ENCODE data around the gene KRTAP2-1. TPM values are rescaled to one million over a fixed set of nuclear protein-coding genes. Genes with fewer than 3 reads are reported as not detected.

The KRTAP2-1 gene
- total RNA-seq: not detected

GRCh38 chr17:41046735-41047465 lies at the start of gene KRTAP2-1:
Gene KRTAP2-1, minus strand, starts transcription at chr17:41047316. Its CDS starts 49 bp downstream, at chr17:41047267.

GRCh38 chr17:41084100-41084856 lies 37.2 kb upstream of the KRTAP2-1 start, which contains the start of gene KRTAP4-7:
Gene KRTAP4-7, plus strand, starts transcription at chr17:41084150. Its CDS starts 57 bp downstream, at chr17:41084207.

GRCh38 chr17:41065829-41066624 lies 18.9 kb upstream of the KRTAP2-1 start, which contains the start of gene KRTAP2-4:
Gene KRTAP2-4, minus strand, starts transcription at chr17:41065879. Its CDS starts 34 bp downstream, at chr17:41065845.

GRCh38 chr17:41060052-41060604 lies 13.0 kb upstream of the KRTAP2-1 start, which contains the start of gene KRTAP2-3:
Gene KRTAP2-3, minus strand, starts transcription at chr17:41060114. Its CDS starts 64 bp downstream, at chr17:41060050.

GRCh38 chr17:41055130-41055529 lies 8.0 kb upstream of the KRTAP2-1 start, which contains the start of gene KRTAP2-2:
Gene KRTAP2-2, minus strand, starts transcription at chr17:41055230. Its CDS starts 19 bp downstream, at chr17:41055211.

GRCh38 chr17:41040783-41041571 lies 6.1 kb downstream of the KRTAP2-1 start, which contains the start of gene KRTAP1-1:
Gene KRTAP1-1, minus strand, starts transcription at chr17:41041450. Its CDS starts 53 bp downstream, at chr17:41041397.

GRCh38 chr17:41034346-41034935 lies 12.7 kb downstream of the KRTAP2-1 start, which contains the start of gene KRTAP1-3:
Gene KRTAP1-3, minus strand, starts transcription at chr17:41034874. Its CDS starts 53 bp downstream, at chr17:41034821.

GRCh38 chr17:41029633-41030245 lies 17.4 kb downstream of the KRTAP2-1 start, which contains the start of gene KRTAP1-4:
Gene KRTAP1-4, minus strand, starts transcription at chr17:41030195. Its CDS starts 117 bp downstream, at chr17:41030078.

GRCh38 chr17:41026715-41027471 lies 20.2 kb downstream of the KRTAP2-1 start, which contains the start of gene KRTAP1-5:
Gene KRTAP1-5, minus strand, starts transcription at chr17:41027208. Its CDS starts 53 bp downstream, at chr17:41027155.

GRCh38 chr17:41008811-41009210 lies 38.3 kb downstream of the KRTAP2-1 start, which contains the start of gene KRTAP3-1:
Gene KRTAP3-1, minus strand, starts transcription at chr17:41009128. Its CDS starts 54 bp downstream, at chr17:41009074.

GRCh38 chr17:40999563-40999962 lies 47.6 kb downstream of the KRTAP2-1 start, which contains the start of gene KRTAP3-2:
Gene KRTAP3-2, minus strand, starts transcription at chr17:40999906. Its CDS starts 53 bp downstream, at chr17:40999853.

Other genes starting within 250 kb of the KRTAP2-1 start
- gene KRT28, start 247.4 kb downstream of the KRTAP2-1 start, total RNA-seq: not detected
- 10 to 100 TPM; 23.9 to 29.7 TPM for gene KRT10, start 224.7 kb downstream of the KRTAP2-1 start, total RNA-seq
- gene KRT12, start 180.1 kb downstream of the KRTAP2-1 start, total RNA-seq: not detected
- not detected for gene KRT20, start 162.1 kb downstream of the KRTAP2-1 start, total RNA-seq
- gene KRT23, start 109.7 kb downstream of the KRTAP2-1 start, total RNA-seq: not detected
- gene KRT39, start 80.4 kb downstream of the KRTAP2-1 start, total RNA-seq: not detected
- not detected for gene KRT40, start 63.0 kb downstream of the KRTAP2-1 start, total RNA-seq
- not detected for gene KRTAP3-3, start 53.2 kb downstream of the KRTAP2-1 start, total RNA-seq
- gene KRTAP3-2, start 47.4 kb downstream of the KRTAP2-1 start, total RNA-seq: not detected
- not detected for gene KRTAP3-1, start 38.2 kb downstream of the KRTAP2-1 start, total RNA-seq
- not detected for gene KRTAP1-5, start 20.1 kb downstream of the KRTAP2-1 start, total RNA-seq
- not detected for gene KRTAP1-4, start 17.1 kb downstream of the KRTAP2-1 start, total RNA-seq
- gene KRTAP1-3, start 12.4 kb downstream of the KRTAP2-1 start, total RNA-seq: not detected
- gene KRTAP1-1, start 5.9 kb downstream of the KRTAP2-1 start, total RNA-seq: not detected
- not detected for gene KRTAP2-2, start 7.9 kb upstream of the KRTAP2-1 start, total RNA-seq
- gene KRTAP2-3, start 12.8 kb upstream of the KRTAP2-1 start, total RNA-seq: not detected
- gene KRTAP2-4, start 18.6 kb upstream of the KRTAP2-1 start, total RNA-seq: not detected
- gene KRTAP4-7, start 36.8 kb upstream of the KRTAP2-1 start, total RNA-seq: not detected
- not detected for gene KRTAP4-8, start 50.8 kb upstream of the KRTAP2-1 start, total RNA-seq
- gene KRTAP4-16, start 54.9 kb upstream of the KRTAP2-1 start, total RNA-seq: not detected
- not detected for gene KRTAP4-9, start 58.1 kb upstream of the KRTAP2-1 start, total RNA-seq
- not detected for gene KRTAP4-11, start 71.1 kb upstream of the KRTAP2-1 start, total RNA-seq
- gene KRTAP4-12, start 76.9 kb upstream of the KRTAP2-1 start, total RNA-seq: not detected
- not detected for gene KRTAP4-6, start 93.2 kb upstream of the KRTAP2-1 start, total RNA-seq
- not detected for gene KRTAP4-5, start 102.5 kb upstream of the KRTAP2-1 start, total RNA-seq
- not detected for gene KRTAP4-4, start 113.4 kb upstream of the KRTAP2-1 start, total RNA-seq
- not detected for gene KRTAP4-3, start 120.9 kb upstream of the KRTAP2-1 start, total RNA-seq
- not detected for gene KRTAP4-2, start 130.9 kb upstream of the KRTAP2-1 start, total RNA-seq
- not detected for gene KRTAP4-1, start 137.6 kb upstream of the KRTAP2-1 start, total RNA-seq
- gene KRTAP9-1, start 142.6 kb upstream of the KRTAP2-1 start, total RNA-seq: not detected
- not detected for gene KRTAP9-2, start 179.3 kb upstream of the KRTAP2-1 start, total RNA-seq
- gene KRTAP9-3, start 185.1 kb upstream of the KRTAP2-1 start, total RNA-seq: not detected
- gene KRTAP9-8, start 190.7 kb upstream of the KRTAP2-1 start, total RNA-seq: not detected
- not detected for gene KRTAP9-4, start 202.4 kb upstream of the KRTAP2-1 start, total RNA-seq
- not detected for gene KRTAP9-9, start 208.1 kb upstream of the KRTAP2-1 start, total RNA-seq
- gene KRTAP9-6, start 218.1 kb upstream of the KRTAP2-1 start, total RNA-seq: not detected
- gene KRTAP9-7, start 228.4 kb upstream of the KRTAP2-1 start, total RNA-seq: not detected

Data from activated naive CD4-positive, alpha-beta T cell treated with anti-CD3 and anti-CD28 coated beads, Interleukin-2, amount 10 ng/mL, durations not matched to agents 5 hours and 36 hours (primary cell).